Activated T-cell treated with anti-CD3 and anti-CD28 coated beads, Interleukin-2, amount 50 U/mL, for 72 hours (primary cell): ENCODE results near the gene CYB5B. TPM values are rescaled to one million over a fixed set of nuclear protein-coding genes. Genes with fewer than 3 reads are reported as not detected.
"Not testable (repeated sequence)": the region's sequence is repeated elsewhere in the genome, so short reads cannot be mapped to it uniquely, and the experiment has no call there.

ENCODE experiments used
- ATAC-seq, 2 donors: fragments of 150-1000 bp; cut with Tn5 transposase; replicated peaks in 1 of 2; 2 replicates each; pipeline ENCODE4 v1.10.0; 2021; ENCODE audit warnings: moderate library complexity in 2 of 2, mild to moderate bottlenecking in 1 of 2
- DNase-seq, 2 donors: peaks; one replicate each; pipeline ENCODE4 v3.0.0; 2021 to 2022; ENCODE audit warnings: mixed read lengths in 1 of 2
- H3K27ac Mint-ChIP-seq: one replicate; pipeline ENCODE4 v1.8.0; 2022; ENCODE audit warnings: mild to moderate bottlenecking, moderate library complexity, mixed read lengths
- H3K27me3 Mint-ChIP-seq: one replicate; pipeline ENCODE4 v1.8.0; 2022; ENCODE audit warnings: low read depth, mixed read lengths
- H3K36me3 Mint-ChIP-seq, 2 donors: one replicate each; pipeline ENCODE4 v1.8.0; 2022; ENCODE audit warnings: mixed read lengths in 2 of 2, mild to moderate bottlenecking in 1 of 2; ENCODE audit not compliant: insufficient read depth in 2 of 2
- H3K4me1 Mint-ChIP-seq: one replicate; pipeline ENCODE4 v1.8.0; 2022; ENCODE audit warnings: low read depth, mixed read lengths
- H3K4me3 Mint-ChIP-seq, 2 donors: one replicate each; pipeline ENCODE4 v1.8.0; 2022; ENCODE audit warnings: mild to moderate bottlenecking in 2 of 2, mixed read lengths in 2 of 2, moderate library complexity in 2 of 2
- H3K9me3 Mint-ChIP-seq, 2 donors: one replicate each; pipeline ENCODE4 v1.8.0; 2022; ENCODE audit warnings: mixed read lengths in 2 of 2
- total RNA-seq, 2 donors: library from RNA; stranded (reverse); gene quantifications; one replicate each; pipeline ENCODE4 v1.2.3, GENCODE V29; 2022

The CYB5B gene
- total RNA-seq, 2 donors from 2014 or later: 176 to 197 TPM

GRCh38 chr16:69440250-69440649 is 15.8 kb downstream of the CYB5B start:
- Mint-ChIP-seq H3K27ac (peak overlapping the region; percentile 93), H3K27me3 (no peaks in the 10 kb centered on the region), H3K4me1 (peaks cover 72% of the 10 kb centered on the region), H3K36me3 (peaks cover 6 to 23% of the 10 kb centered on the region in 2 donors), H3K4me3 (peak overlapping the region in 1 of 2 donors; percentile 49), H3K9me3 (no peaks in the 10 kb centered on the region)
- no peak for ATAC-seq
- DNase-seq: no peak

DNA sequence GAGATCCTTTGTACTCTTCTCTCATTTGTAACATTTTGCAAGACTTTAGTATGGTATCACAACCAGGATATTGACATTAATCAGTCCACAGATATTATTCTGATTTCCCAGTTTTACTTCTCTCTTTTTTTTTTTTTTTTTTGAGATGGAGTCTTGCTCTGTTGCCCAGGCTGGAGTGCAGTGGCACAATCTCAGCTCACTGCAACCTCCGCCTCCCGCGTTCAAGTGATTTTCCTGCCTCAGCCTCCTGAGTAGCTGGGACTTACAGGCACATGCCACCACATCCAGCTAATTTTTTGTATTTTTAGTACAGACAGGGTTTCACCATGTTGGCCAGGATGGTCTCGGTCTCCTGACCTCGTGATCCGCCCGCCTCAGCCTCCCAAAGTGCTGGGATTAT is 16.6 kb downstream of the CYB5B start:
- H3K36me3 Mint-ChIP-seq: peaks cover 6 to 23% of the 10 kb centered on the region in 2 donors
- H3K4me3 Mint-ChIP-seq, DNase-seq, H3K27me3 Mint-ChIP-seq, H3K9me3 Mint-ChIP-seq, ATAC-seq: not testable (repeated sequence)
- peak overlapping the region; percentile 77 for H3K27ac Mint-ChIP-seq
- H3K4me1 Mint-ChIP-seq: peaks cover 67% of the 10 kb centered on the region

DNA sequence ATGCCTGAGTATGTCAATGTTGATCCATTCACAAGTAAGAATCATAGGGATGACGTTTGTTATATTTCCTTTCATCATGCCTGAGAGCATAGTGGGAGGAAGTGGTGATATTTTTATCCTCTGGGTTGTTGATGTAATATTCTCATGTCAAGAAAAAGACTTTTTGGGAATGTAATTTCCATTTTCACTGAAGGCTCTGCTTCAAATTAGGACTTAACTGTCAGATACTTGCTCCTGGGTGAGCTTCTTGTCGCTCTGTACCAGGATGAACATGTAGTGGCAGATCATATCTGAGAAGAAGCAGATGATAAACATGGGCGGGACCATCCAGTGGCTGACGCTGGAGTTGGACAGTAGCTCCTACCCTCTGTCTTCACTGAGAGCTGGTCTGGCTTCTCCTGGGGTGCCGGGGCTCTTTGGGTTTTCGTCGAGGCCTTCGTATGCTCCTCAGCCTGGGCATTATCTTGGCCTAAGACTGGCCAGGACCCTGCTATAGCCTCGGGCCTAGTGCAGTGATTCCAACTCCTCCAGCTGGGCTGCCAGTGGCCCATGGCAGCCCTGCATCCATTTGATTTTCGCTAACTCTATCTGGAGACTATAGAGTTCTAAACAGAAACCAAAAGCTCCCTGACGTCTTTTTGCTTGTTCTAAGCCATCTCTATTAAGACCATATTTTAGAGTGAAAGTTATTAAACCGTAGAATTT is 19.7 kb downstream of the CYB5B start:
- Mint-ChIP-seq H3K4me1 (peaks cover 51% of the 10 kb centered on the region), H3K4me3 (peak overlapping the region; percentile 80 to 92), H3K27me3 (no peaks in the 10 kb centered on the region), H3K9me3 (no peaks in the 10 kb centered on the region), H3K36me3 (peaks cover 6 to 25% of the 10 kb centered on the region in 2 donors), H3K27ac (peak overlapping the region; percentile 97)
- peak in 1 of 2 donors; percentile 31 for DNase-seq
- peak; percentile 71 to 76 for ATAC-seq

- no peaks in the 10 kb centered on the region for H3K27me3 Mint-ChIP-seq
These were observed 20.6 kb downstream of the CYB5B start for GRCh38 chr16:69444873-69445517.

GRCh38 chr16:69448470-69449193 is 24.2 kb downstream of the CYB5B start:
- Mint-ChIP-seq H3K36me3 (peaks cover 6 to 29% of the 10 kb centered on the region in 2 donors), H3K4me1 (peaks cover 33% of the 10 kb centered on the region), H3K27me3 (no peaks in the 10 kb centered on the region), H3K27ac (peak overlapping the region; percentile 49), H3K4me3 (no peak overlapping the region), H3K9me3 (no peaks in the 10 kb centered on the region)
- DNase-seq: no peak
- no peak for ATAC-seq

More at GRCh38 chr16:69444873-69445517, 20.6 kb downstream of the CYB5B start:
- Mint-ChIP-seq H3K4me3 (peak overlapping the region; percentile 80 to 92), H3K4me1 (peaks cover 47% of the 10 kb centered on the region), H3K27ac (peak overlapping the region; percentile 97), H3K36me3 (peaks cover 6 to 27% of the 10 kb centered on the region in 2 donors), H3K9me3 (no peaks in the 10 kb centered on the region)
- ATAC-seq (peak; percentile 62 to 65), DNase-seq (no peak)

DNA sequence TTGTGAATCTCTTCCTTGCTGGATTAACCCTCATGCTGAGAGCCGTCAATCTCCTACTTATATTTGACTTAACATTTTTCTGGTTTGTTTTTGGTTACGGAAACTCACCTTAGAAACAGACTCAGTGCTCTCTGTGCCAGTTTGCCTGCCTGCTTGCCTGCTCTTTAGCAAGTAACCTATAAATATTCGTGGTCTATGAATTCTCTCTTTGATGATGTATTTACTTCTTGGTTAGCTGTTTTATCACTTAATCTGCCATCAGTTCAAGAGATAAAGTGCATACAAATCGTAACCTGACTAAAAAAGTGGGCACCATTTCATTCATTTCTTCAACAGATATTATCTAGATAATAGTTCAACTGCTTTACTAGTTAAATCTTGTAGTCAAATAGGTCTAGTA is 26.7 kb downstream of the CYB5B start:
- no peak for DNase-seq
- H3K4me1 Mint-ChIP-seq: peaks cover 28% of the 10 kb centered on the region
- H3K4me3 Mint-ChIP-seq: no peak overlapping the region
- no peaks in the 10 kb centered on the region for H3K27me3 Mint-ChIP-seq
- H3K9me3 Mint-ChIP-seq: no peaks in the 10 kb centered on the region
- H3K36me3 Mint-ChIP-seq: peaks cover 6 to 35% of the 10 kb centered on the region in 2 donors
- ATAC-seq: no peak
- H3K27ac Mint-ChIP-seq: peak overlapping the region; percentile 13

DNA sequence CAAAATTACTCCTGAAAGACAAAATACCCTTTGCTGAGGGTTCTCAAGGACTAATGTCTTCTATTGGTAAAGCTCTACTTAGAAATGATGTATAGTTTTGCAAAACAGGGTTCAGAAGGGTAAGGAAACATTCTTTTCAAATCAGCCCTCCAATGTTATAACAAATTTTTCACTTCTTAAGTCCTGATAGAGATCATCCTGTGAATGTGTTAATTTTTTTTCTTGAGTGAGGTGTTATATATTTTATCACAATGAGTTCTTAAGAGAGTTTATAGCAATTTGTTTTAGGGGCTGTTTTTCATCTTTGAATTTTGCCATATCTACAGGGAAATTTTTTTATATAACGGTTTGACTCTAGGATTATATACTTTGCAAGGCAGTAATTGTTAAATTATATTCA is 29.5 kb downstream of the CYB5B start:
- no peak for ATAC-seq
- peaks cover 17% of the 10 kb centered on the region for H3K4me1 Mint-ChIP-seq
- no peaks in the 10 kb centered on the region for H3K9me3 Mint-ChIP-seq
- H3K27ac Mint-ChIP-seq: peak overlapping the region; percentile 68
- no peak for DNase-seq
- H3K27me3 Mint-ChIP-seq: no peaks in the 10 kb centered on the region
- peaks cover 2 to 30% of the 10 kb centered on the region in 2 donors for H3K36me3 Mint-ChIP-seq
- H3K4me3 Mint-ChIP-seq: no peak overlapping the region

GRCh38 chr16:69463876-69464275 is 39.5 kb downstream of the CYB5B start:
- ATAC-seq (no peak), DNase-seq (no peak)
- H3K27me3 Mint-ChIP-seq: no peaks in the 10 kb centered on the region
- H3K27ac Mint-ChIP-seq: peak overlapping the region; percentile 95
- H3K9me3 Mint-ChIP-seq: no peaks in the 10 kb centered on the region
- H3K36me3 Mint-ChIP-seq: peaks cover 5 to 25% of the 10 kb centered on the region in 2 donors
- H3K4me3 Mint-ChIP-seq: peak overlapping the region in 1 of 2 donors; percentile 81
- H3K4me1 Mint-ChIP-seq: peaks cover 59% of the 10 kb centered on the region

GRCh38 chr16:69465083-69465721 is 40.8 kb downstream of the CYB5B start:
- H3K4me1 Mint-ChIP-seq: peaks cover 72% of the 10 kb centered on the region

DNA sequence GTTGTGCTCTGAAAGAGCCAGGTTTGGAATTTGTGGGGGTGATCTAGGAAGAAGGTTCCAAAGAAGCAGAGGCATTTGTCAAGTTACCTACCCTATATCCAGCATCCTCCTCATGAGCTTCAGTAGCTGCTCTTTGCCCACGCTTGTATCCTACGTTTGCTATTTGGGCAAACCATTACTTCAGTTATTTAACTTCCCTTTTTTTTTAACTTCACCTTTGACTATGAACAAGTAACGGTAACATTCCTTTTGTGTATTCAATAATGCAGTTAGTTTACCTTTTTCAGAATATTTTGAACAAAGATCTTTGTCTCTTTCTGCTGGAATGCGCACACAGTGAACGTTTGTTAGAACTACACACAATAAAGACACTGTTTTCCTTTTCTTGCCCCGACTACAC is 41.5 kb downstream of the CYB5B start:
- H3K4me1 Mint-ChIP-seq: peaks cover 79% of the 10 kb centered on the region
- peaks cover 3 to 16% of the 10 kb centered on the region in 2 donors for H3K36me3 Mint-ChIP-seq
- DNase-seq (no peak), ATAC-seq (no peak)
- H3K27ac Mint-ChIP-seq: peak overlapping the region; percentile 87
- peak overlapping the region in 1 of 2 donors; percentile 81 for H3K4me3 Mint-ChIP-seq
- no peaks in the 10 kb centered on the region for H3K9me3 Mint-ChIP-seq
- no peaks in the 10 kb centered on the region for H3K27me3 Mint-ChIP-seq

More at GRCh38 chr16:69465083-69465721, 40.8 kb downstream of the CYB5B start:
- H3K27me3 Mint-ChIP-seq: no peaks in the 10 kb centered on the region
- no peaks in the 10 kb centered on the region for H3K9me3 Mint-ChIP-seq
- H3K27ac Mint-ChIP-seq: peak overlapping the region; percentile 95
- H3K4me3 Mint-ChIP-seq: peak overlapping the region; percentile 67 to 81
- H3K36me3 Mint-ChIP-seq: peaks cover 5 to 19% of the 10 kb centered on the region in 2 donors
- peak; percentile 24 to 34 for DNase-seq
- peak; percentile 81 to 85 for ATAC-seq

DNA sequence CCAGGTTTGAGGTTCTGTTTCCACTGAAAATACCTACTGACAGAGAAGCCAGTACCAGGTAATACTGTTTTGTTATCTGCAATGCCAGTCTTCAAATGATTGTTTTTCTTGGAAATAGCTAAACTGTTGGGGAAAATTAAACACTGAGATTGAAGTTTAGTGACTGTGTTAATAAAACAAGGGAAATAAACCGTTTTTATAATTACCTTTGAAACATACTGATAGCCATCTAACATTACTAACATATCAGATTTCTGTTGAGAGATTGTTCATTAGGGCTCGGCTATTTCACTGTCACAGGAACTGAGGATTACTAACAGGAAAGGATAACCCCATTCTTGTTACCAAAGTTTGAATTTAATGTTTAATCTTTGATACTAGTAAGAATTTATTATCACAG is 42.1 kb downstream of the CYB5B start:
- no peak for ATAC-seq
- Mint-ChIP-seq H3K27ac (no peak overlapping the region), H3K27me3 (no peaks in the 10 kb centered on the region), H3K4me1 (peaks cover 84% of the 10 kb centered on the region), H3K9me3 (no peaks in the 10 kb centered on the region), H3K36me3 (peaks cover 3 to 16% of the 10 kb centered on the region in 2 donors), H3K4me3 (peak overlapping the region in 1 of 2 donors; percentile 46)
- DNase-seq: no peak

- Mint-ChIP-seq H3K4me1 (peaks cover 84% of the 10 kb centered on the region), H3K9me3 (no peaks in the 10 kb centered on the region), H3K36me3 (peaks cover 3 to 16% of the 10 kb centered on the region in 2 donors), H3K27ac (no peak overlapping the region), H3K27me3 (no peaks in the 10 kb centered on the region), H3K4me3 (no peak overlapping the region)
- DNase-seq (no peak), ATAC-seq (no peak)
These were observed 42.7 kb downstream of the CYB5B start for GRCh38 chr16:69467080-69467479.
